Endothelial cell of umbilical vein (primary cell): ENCODE measurements around the gene FRS3. TPM values are rescaled to one million over a fixed set of nuclear protein-coding genes. Genes with fewer than 3 reads are reported as not detected.

ENCODE experiments used
- BruUV-seq: library from RNA; stranded (reverse); fragments of 400-500 nt; replicated peaks from 2 replicates; lab custom pipeline; 2021; lab: Mats Ljungman, UMichigan
- CTCF ChIA-PET: fragments of 300-600, 350-600 bp; sonication (Branson Sonifier 250); formaldehyde crosslinking; loops from one replicate; lab custom pipeline; 2021; ENCODE audit warnings: antibody characterized with exemption, inconsistent platforms; lab: Charles Lee
- POLR2A ChIA-PET: fragments of 300-600, 350-600 bp; sonication (Branson Sonifier 250); formaldehyde crosslinking; loops from one replicate; lab custom pipeline; 2021; ENCODE audit warnings: antibody characterized with exemption, inconsistent platforms; lab: Charles Lee
- DNase-seq: peaks from one replicate; pipeline ENCODE4 v3.0.0-alpha.2; 2011; ENCODE audit warnings: low read depth, low spot score
- FAIRE-seq: peaks from 2 replicates; lab custom pipeline; 2011; peaks lifted over from hg19 to GRCh38; lab: Jason Lieb, UNC
- H2AFZ ChIP-seq: 2 replicates; pipeline ENCODE4 v1.6.0; 2012; ENCODE audit warnings: low read depth, low read length, control low read depth, inconsistent platforms
- H3K27ac ChIP-seq: 2 replicates; pipeline ENCODE4 v1.5.1; 2011; ENCODE audit warnings: low read depth, mild to moderate bottlenecking, control low read depth, low read length, moderate library complexity; ENCODE audit not compliant: insufficient read depth
- H3K27me3 ChIP-seq, 2 experiments: 2 replicates each; pipeline versions ENCODE4 v1.6.0 to v1.6.1; 2011; ENCODE audit warnings: low read length in 2 of 2, mixed read lengths in 1 of 2; ENCODE audit not compliant: control insufficient read depth in 2 of 2, insufficient read depth in 2 of 2
- H3K36me3 ChIP-seq, 2 experiments: 2 replicates in 1 of 2; 3 replicates in 1 of 2; pipeline ENCODE4 v1.5.1; 2011; ENCODE audit warnings: low read length in 2 of 2, mild to moderate bottlenecking in 1 of 2, moderate library complexity in 1 of 2; ENCODE audit not compliant: control insufficient read depth in 2 of 2, insufficient read depth in 2 of 2; ENCODE audit errors: extremely low read depth in 1 of 2
- H3K4me1 ChIP-seq: 3 replicates; pipeline ENCODE4 v1.5.1; 2011; ENCODE audit warnings: mild to moderate bottlenecking, low read length; ENCODE audit not compliant: control insufficient read depth, insufficient read depth; ENCODE audit errors: extremely low read depth
- H3K4me2 ChIP-seq: 2 replicates; pipeline ENCODE4 v1.6.1; 2011; ENCODE audit warnings: low read length, control low read depth, mixed read lengths; ENCODE audit not compliant: insufficient read depth
- H3K4me3 ChIP-seq, 3 experiments: fragments of 200-600 bp in 1 of 3; sonication (generic), shearing (Covaris generic) in 1 of 3; replicated peaks in 1 of 3; 2 replicates each; pipeline ENCODE4 v1.5.1; 2011 to 2016; ENCODE audit warnings: control low read depth in 3 of 3, low read length in 3 of 3, mild to moderate bottlenecking in 2 of 3, inconsistent platforms in 1 of 3, low read depth in 1 of 3, moderate library complexity in 1 of 3; ENCODE audit not compliant: insufficient read depth in 1 of 3
- H3K79me2 ChIP-seq: 2 replicates; pipeline ENCODE4 v1.6.0; 2012; ENCODE audit warnings: low read length, inconsistent platforms; ENCODE audit not compliant: control insufficient read depth, insufficient read depth
- H3K9ac ChIP-seq: replicated peaks from 2 replicates; pipeline ENCODE3; 2011; ENCODE audit warnings: low read length, control low read depth; ENCODE audit not compliant: insufficient read depth; ENCODE audit errors: extremely low read depth
- H3K9me1 ChIP-seq: replicated peaks from 3 replicates; pipeline ENCODE4 v1.6.0; 2011; ENCODE audit warnings: mild to moderate bottlenecking, low read length; ENCODE audit not compliant: control insufficient read depth, insufficient read depth; ENCODE audit errors: extremely low read depth
- H3K9me3 ChIP-seq: replicated peaks from 2 replicates; pipeline ENCODE4 v1.5.1; 2012; ENCODE audit warnings: low read length, inconsistent platforms; ENCODE audit not compliant: control insufficient read depth, insufficient read depth
- H4K20me1 ChIP-seq: replicated peaks from 2 replicates; pipeline ENCODE3; 2011; ENCODE audit warnings: mild to moderate bottlenecking, low read length; ENCODE audit not compliant: control insufficient read depth, insufficient read depth; ENCODE audit errors: extremely low read depth
- CTCF ChIP-seq, 2 donors: IDR thresholded peaks; 1 replicate in 1 of 2; 2 replicates in 1 of 2; pipeline ENCODE4 v1.5.1; 2011; ENCODE audit warnings: low read length in 2 of 2, mild to moderate bottlenecking in 2 of 2, moderate library complexity in 2 of 2, control low read depth in 1 of 2, inconsistent platforms in 1 of 2, low read depth in 1 of 2; ENCODE audit not compliant: insufficient read depth in 1 of 2; ENCODE audit errors: extremely low read depth in 1 of 2
- EZH2 ChIP-seq: IDR thresholded peaks from 2 replicates; pipeline ENCODE4 v1.6.1; 2012; ENCODE audit warnings: borderline replicate concordance, low read depth, mild to moderate bottlenecking, moderate library complexity, low read length, inconsistent platforms; ENCODE audit not compliant: severe bottlenecking
- FOS ChIP-seq: IDR thresholded peaks from 2 replicates; pipeline ENCODE4 v1.6.1; 2011; ENCODE audit warnings: mild to moderate bottlenecking, low read length, moderate library complexity, borderline replicate concordance; ENCODE audit not compliant: insufficient read depth
- GATA2 ChIP-seq: IDR thresholded peaks from 2 replicates; pipeline ENCODE4 v1.7.0; 2011; ENCODE audit warnings: low read depth, mild to moderate bottlenecking, moderate library complexity, mixed read lengths, low read length; ENCODE audit not compliant: insufficient read length, insufficient read depth
- JUN ChIP-seq: IDR thresholded peaks from 2 replicates; pipeline ENCODE4 v1.6.1; 2011; ENCODE audit warnings: borderline replicate concordance, low read depth; ENCODE audit not compliant: insufficient read length, insufficient read depth
- MYC ChIP-seq: IDR thresholded peaks from one replicate; pipeline ENCODE4 v1.6.1; 2011; ENCODE audit warnings: mild to moderate bottlenecking, low read depth, low read length
- POLR2A ChIP-seq: IDR thresholded peaks from 2 replicates; pipeline ENCODE4 v1.6.1; 2012; ENCODE audit warnings: low read depth, mild to moderate bottlenecking, control low read depth, low read length
- POLR2AphosphoS5 ChIP-seq: IDR thresholded peaks from 2 replicates; pipeline ENCODE4 v1.6.1; 2012; ENCODE audit warnings: low read depth, mild to moderate bottlenecking, control low read depth, low read length, moderate library complexity; ENCODE audit not compliant: insufficient read depth
- dilution Hi-C: fragments of 300-500 bp; cut with MboI; formaldehyde crosslinking; loops from one replicate; pipeline ENCODE4 v1.15.0; 2019; ENCODE audit warnings: low sequenced_read_pairs; ENCODE audit not compliant: extremely low pct_ligation_motif_present
- intact Hi-C: fragments of 100-400 bp; cut with micrococcal nuclease; formaldehyde crosslinking; loops from one replicate; pipeline ENCODE4 v1.10.0; 2022
- polyA plus RNA-seq, 4 experiments: library from polyadenylated mRNA; depleted of rRNA in 3 of 4; stranded (reverse) in 3 of 4; unstranded in 1 of 4; fragments of >200 nt; gene quantifications; 2 replicates each; pipeline versions ENCODE4 v1.2.1 to v1.2.3, GENCODE V29; 2011 to 2012; ENCODE audit warnings: missing spikeins in 1 of 4
- total RNA-seq: library from RNA; stranded (reverse); gene quantifications from 2 replicates; pipeline ENCODE4 v1.2.3, GENCODE V29; 2021
- TF ChIP-seq, protein P1 (sequence below): IDR thresholded peaks from 2 replicates; pipeline ENCODE4 v1.6.1; 2011; ENCODE audit not compliant: insufficient read depth, insufficient read length

The FRS3 gene
- total and polyA plus RNA-seq, 2 donors (not counting 3 experiments of a cell fraction or from before 2014, with no cell fraction given), result 5.2 to 5.3 TPM

DNA sequence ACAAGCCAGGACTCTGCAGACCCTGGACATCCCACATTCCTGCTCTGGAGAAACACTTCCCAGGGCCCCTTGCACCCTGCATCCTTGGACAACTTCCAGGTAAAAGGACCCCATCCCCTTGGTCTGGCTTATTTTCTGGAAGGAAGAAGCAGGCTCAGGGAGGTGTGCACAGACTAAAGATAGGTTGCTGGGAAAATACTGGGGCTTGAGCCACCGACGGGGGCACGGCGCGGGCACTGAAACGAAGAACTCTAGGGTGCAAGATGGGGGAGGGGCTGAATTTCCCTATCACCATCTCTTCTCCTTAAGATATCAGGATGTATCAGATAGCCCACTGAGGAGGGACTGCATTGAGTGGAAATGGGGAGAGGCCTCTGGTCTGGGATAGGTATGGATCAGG is 805 bp downstream of the FRS3 start:
- DNase-seq, result no peak
- BruUV-seq, result TSS peak; percentile 24
- Histone ChIP-seq H3K4me1 (peaks cover 18% of the 10 kb centered on the region), H3K4me3 (peak overlapping the region in 2 of 3 experiments; percentile 65 to 78), H4K20me1 (no peaks in the 10 kb centered on the region), H2AFZ (peak overlapping the region; percentile 74), H3K27ac (no peak overlapping the region), H3K36me3 (peaks cover 5 to 7% of the 10 kb centered on the region in 2 experiments), H3K9ac (peak overlapping the region; percentile 57), H3K79me2 (no peaks in the 10 kb centered on the region), H3K9me1 (no peaks in the 10 kb centered on the region), H3K27me3 (no peaks in the 10 kb centered on the region), H3K4me2 (peak overlapping the region; percentile 93), H3K9me3 (no peaks in the 10 kb centered on the region)
- dilution Hi-C loops, result no loop called here
- CTCF ChIA-PET, result interaction anchor here (0.9 to 1.7 kb wide), 2 partner anchors 9 to 45 kb away, joined by 3 to 4 read pairs; partner anchors contain the start of gene TOMM6
- TF ChIP-seq CTCF (IDR thresholded peaks at IDR 0.05; ENCODE audit: extremely low read depth in 1 of 2, insufficient read depth in 1 of 2, low read depth in 1 of 2, low read length in 2 of 2) (no peak), MYC (no peak), EZH2 (no peak), GATA2 (no peak), JUN (no peak), FOS (no peak), POLR2A (no peak), POLR2AphosphoS5 (no peak)
- TF ChIP-seq, protein P1, sequence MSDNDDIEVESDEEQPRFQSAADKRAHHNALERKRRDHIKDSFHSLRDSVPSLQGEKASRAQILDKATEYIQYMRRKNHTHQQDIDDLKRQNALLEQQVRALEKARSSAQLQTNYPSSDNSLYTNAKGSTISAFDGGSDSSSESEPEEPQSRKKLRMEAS, result no peak
- POLR2A ChIA-PET, result no interaction called here
- intact Hi-C loops, result no loop called here
- FAIRE-seq, result no peak
